Measurements from ENCODE around the gene KCNK18.

KCNK18 gene

DNA sequence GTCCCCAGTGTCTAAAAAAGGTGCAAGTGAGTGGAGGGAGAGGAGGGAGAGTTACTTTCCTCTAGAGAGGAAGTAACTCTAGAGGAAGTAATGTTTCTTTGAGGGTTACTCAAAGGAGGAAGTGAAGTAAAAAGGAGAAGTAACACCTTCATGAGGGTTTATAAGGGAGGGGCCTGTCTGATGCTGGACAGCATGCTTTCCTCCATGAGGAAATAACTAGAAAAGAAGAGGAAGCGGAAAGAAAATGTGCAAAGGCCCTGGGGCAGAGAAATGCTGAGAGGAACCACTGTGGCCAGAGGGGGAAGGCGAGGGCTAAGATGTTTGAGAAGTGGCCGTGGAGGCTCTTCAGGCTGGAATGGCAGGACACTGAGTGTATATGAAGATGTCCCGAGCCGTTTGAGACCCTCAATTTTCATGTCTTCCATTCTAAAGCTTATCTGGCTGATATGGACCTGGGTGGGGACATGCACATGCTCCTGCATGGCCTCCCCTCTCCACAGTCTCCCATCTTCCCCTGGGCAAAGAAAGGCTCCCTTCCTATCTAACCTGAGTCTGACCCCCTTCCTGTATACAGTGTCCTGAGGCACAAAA is 40.2 kb downstream of the KCNK18 start:
- Histone ChIP-seq H3K4me1 (ENCODE audit: insufficient read depth, poor library complexity, severe bottlenecking) (no peaks in the 10 kb centered on the region), H3K36me3 (ENCODE audit: low read depth) (no peaks in the 10 kb centered on the region), H3K4me3 (ENCODE audit: severe bottlenecking) (no peak overlapping the region), H3K27me3 (ENCODE audit: insufficient read depth, poor library complexity, severe bottlenecking) (peaks cover 34% of the 10 kb centered on the region), H3K27ac (ENCODE audit: poor library complexity, severe bottlenecking) (no peak overlapping the region), H3K9me3 (ENCODE audit: severe bottlenecking) (no peaks in the 10 kb centered on the region)
- ATAC-seq (ENCODE audit: low read depth) (no peak), DNase-seq (ENCODE audit: low spot score) (no peak)
- TF ChIP-seq, protein P1, sequence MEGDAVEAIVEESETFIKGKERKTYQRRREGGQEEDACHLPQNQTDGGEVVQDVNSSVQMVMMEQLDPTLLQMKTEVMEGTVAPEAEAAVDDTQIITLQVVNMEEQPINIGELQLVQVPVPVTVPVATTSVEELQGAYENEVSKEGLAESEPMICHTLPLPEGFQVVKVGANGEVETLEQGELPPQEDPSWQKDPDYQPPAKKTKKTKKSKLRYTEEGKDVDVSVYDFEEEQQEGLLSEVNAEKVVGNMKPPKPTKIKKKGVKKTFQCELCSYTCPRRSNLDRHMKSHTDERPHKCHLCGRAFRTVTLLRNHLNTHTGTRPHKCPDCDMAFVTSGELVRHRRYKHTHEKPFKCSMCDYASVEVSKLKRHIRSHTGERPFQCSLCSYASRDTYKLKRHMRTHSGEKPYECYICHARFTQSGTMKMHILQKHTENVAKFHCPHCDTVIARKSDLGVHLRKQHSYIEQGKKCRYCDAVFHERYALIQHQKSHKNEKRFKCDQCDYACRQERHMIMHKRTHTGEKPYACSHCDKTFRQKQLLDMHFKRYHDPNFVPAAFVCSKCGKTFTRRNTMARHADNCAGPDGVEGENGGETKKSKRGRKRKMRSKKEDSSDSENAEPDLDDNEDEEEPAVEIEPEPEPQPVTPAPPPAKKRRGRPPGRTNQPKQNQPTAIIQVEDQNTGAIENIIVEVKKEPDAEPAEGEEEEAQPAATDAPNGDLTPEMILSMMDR (IDR thresholded peaks at IDR 0.05; ENCODE audit: poor library complexity, severe bottlenecking) = no peak

DNA sequence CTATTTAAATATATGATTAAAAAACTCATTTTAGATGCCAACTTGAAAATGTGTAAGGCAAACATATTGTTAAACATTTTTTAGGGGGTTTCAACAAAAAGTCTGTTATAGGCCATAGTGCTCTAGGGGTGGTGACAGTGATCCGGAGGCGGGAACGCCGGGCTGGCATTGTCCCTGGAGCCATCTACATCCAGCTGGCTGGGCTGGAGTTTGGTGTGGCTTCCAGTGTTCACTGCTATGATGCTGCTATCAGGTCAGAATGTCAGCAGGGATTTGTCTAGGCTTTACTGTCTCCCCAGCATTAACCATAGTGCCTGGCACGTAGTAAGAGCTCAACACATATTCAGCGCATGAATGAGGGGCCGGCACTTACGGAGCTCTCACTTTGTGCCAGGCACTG is 41.8 kb downstream of the KCNK18 start:
- Histone ChIP-seq H3K4me1 (ENCODE audit: insufficient read depth, poor library complexity, severe bottlenecking) (no peaks in the 10 kb centered on the region), H3K9me3 (ENCODE audit: severe bottlenecking) (no peaks in the 10 kb centered on the region), H3K36me3 (ENCODE audit: low read depth) (no peaks in the 10 kb centered on the region), H3K27ac (ENCODE audit: poor library complexity, severe bottlenecking) (no peak overlapping the region), H3K27me3 (ENCODE audit: insufficient read depth, poor library complexity, severe bottlenecking) (peaks cover 44% of the 10 kb centered on the region), H3K4me3 (ENCODE audit: severe bottlenecking) (no peak overlapping the region)
- DNase-seq (ENCODE audit: low spot score) = no peak
- ATAC-seq (ENCODE audit: low read depth) = no peak
- TF ChIP-seq, protein P1 (IDR thresholded peaks at IDR 0.05; ENCODE audit: poor library complexity, severe bottlenecking) = no peak

DNA sequence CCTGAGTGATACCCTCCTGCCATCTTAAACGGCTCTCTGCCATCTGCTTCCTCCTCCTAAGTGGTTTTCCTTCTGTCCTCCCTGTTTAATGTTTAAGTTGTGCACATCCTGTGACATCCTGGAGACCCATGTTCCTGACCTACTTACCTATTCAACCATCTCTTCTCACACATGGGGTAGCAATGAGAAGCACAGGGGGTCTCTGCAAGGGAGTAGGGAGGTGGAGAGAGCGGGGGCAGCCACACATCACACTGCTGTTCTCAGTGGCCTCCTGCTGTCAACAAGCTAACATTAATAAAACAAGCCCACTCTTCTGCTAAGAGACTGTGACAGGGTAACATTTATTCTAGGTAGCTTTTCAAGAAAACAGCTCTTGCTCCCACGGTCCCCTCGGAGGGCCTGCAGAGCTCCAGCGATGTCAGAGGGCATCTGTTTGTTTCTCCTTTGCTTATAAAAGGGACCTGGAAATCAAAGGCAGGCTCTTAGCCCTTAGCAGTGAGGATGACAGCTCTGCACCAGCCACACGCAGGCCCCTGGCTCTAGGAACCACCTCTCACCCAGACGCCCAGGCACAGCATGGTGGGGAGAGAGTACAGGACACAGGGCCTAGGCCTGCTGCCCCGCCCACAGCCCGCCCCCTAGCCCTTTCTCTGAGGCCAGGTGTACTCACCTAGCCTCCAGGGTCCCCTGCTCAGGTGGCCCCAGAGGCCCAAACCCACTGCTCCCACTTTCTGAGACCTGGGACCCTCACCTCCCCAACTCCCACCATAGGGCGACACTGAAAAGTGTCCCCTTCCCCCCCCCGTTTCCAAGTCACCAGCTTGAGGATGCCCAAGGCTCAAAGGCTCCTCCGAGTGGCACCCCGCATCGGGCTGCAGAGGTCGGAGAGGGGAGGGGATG is 42.7 kb downstream of the KCNK18 start:
- no peak for DNase-seq (ENCODE audit: low spot score)
- H3K27ac ChIP-seq (ENCODE audit: poor library complexity, severe bottlenecking) = no peak overlapping the region
- no peaks in the 10 kb centered on the region for H3K9me3 ChIP-seq (ENCODE audit: severe bottlenecking)
- ATAC-seq (ENCODE audit: low read depth) = no peak
- H3K36me3 ChIP-seq (ENCODE audit: low read depth) = no peaks in the 10 kb centered on the region
- H3K4me3 ChIP-seq (ENCODE audit: severe bottlenecking) = no peak overlapping the region
- H3K4me1 ChIP-seq (ENCODE audit: insufficient read depth, poor library complexity, severe bottlenecking) = no peaks in the 10 kb centered on the region
- peaks cover 44% of the 10 kb centered on the region for H3K27me3 ChIP-seq (ENCODE audit: insufficient read depth, poor library complexity, severe bottlenecking)
- TF ChIP-seq, protein P1 (IDR thresholded peaks at IDR 0.05; ENCODE audit: poor library complexity, severe bottlenecking) = no peak

DNA sequence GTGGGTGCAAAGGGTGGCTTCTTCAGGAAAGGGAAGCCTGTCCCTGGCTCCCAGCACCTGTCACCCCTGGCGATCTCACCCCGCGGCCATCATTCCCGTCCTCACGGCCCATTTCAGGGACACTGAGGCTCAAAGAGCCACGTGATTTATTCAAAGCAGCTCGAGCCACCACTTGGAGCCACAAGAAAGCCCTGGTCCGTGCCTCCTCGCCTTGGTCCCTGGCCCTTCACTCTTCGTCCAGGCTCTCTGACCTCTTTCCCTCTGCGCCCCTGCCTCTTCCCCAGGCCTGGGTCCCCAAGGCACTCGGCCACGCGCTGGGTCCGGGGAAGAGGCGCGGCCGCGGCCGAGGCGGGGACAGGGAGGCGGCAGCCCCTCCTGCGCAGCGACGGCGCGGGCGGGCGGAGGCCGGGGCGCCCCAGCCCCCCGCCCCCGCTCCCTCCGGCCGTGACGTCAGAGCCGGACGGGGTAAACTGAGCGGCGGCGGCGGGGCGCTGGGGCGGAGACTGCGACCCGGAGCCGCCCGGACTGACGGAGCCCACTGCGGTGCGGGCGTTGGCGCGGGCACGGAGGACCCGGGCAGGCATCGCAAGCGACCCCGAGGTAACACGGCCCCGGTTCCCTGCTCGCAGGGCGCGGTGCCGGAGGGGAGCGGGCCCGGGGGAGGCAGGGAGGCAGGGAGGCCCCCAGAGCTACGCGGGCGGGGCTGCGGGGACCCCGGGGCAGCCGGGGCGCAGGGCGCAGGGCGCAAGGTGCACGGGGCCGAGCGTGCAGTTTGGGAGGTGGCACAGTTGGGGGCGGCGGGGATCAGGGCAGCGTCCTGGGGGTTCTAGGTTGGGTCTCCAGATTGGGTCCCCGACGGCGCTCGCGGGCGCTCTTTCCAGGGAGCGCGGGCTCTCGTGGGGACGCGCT is 43.6 kb downstream of the KCNK18 start, which contains the start of gene SLC18A2:
Gene SLC18A2 (plus strand): TSS at position 494 of the 909 bp plus-strand sequence. CDS start 580 bp downstream, outside the sequence.
- peaks cover 44% of the 10 kb centered on the region for H3K27me3 ChIP-seq (ENCODE audit: insufficient read depth, poor library complexity, severe bottlenecking)
- H3K27ac ChIP-seq (ENCODE audit: poor library complexity, severe bottlenecking) = no peak within 1 kb of the TSS
- TF ChIP-seq, protein P1 (IDR thresholded peaks at IDR 0.05; ENCODE audit: poor library complexity, severe bottlenecking) = no peak
- DNase-seq (ENCODE audit: low spot score) (no peak), ATAC-seq (ENCODE audit: low read depth) (no peak)
- H3K4me3 ChIP-seq (ENCODE audit: severe bottlenecking) = peak within 1 kb of the TSS; percentile 21
- H3K36me3 ChIP-seq (ENCODE audit: low read depth) = no peaks in the 10 kb centered on the region
- no peaks in the 10 kb centered on the region for H3K4me1 ChIP-seq (ENCODE audit: insufficient read depth, poor library complexity, severe bottlenecking)
- no peaks in the 10 kb centered on the region for H3K9me3 ChIP-seq (ENCODE audit: severe bottlenecking)

All from RWPE2 (cell line).